Large intestine (tissue), 3 donors: ENCODE measurements around the gene KLHL29. TPM values are rescaled to one million over a fixed set of nuclear protein-coding genes. Genes with fewer than 3 reads are reported as not detected.

Experiments used
- DNase-seq, 2 donors: peaks; one replicate each; pipeline versions ENCODE4 v3.0.0 to v3.0.0-alpha.2; 2013
- H3K27ac ChIP-seq: one replicate; pipeline ENCODE4 v1.5.1; 2013; ENCODE audit warnings: low read length
- H3K27me3 ChIP-seq: 2 replicates; pipeline ENCODE4 v1.6.1; 2013; ENCODE audit warnings: low read length; ENCODE audit not compliant: control insufficient read depth, insufficient read depth
- H3K36me3 ChIP-seq: 2 replicates; pipeline ENCODE4 v1.6.1; 2013; ENCODE audit warnings: low read length; ENCODE audit not compliant: control insufficient read depth, insufficient read depth
- H3K4me1 ChIP-seq: one replicate; pipeline ENCODE4 v1.6.1; 2013; ENCODE audit warnings: low read length; ENCODE audit not compliant: control insufficient read depth, insufficient read depth
- H3K4me3 ChIP-seq: one replicate; pipeline ENCODE4 v1.5.1; 2013; ENCODE audit warnings: low read length
- H3K9me3 ChIP-seq: one replicate; pipeline ENCODE4 v1.6.1; 2013; ENCODE audit warnings: mild to moderate bottlenecking, low read depth, low read length, moderate library complexity; ENCODE audit not compliant: control insufficient read depth
- WGBS: methylation state at CpG from one replicate; pipeline ENCODE4 v1.1.5; 2013; ENCODE audit warnings: low lambda C conversion rate; ENCODE audit not compliant: insufficient coverage; 5-methylcytosine and 5-hydroxymethylcytosine counted together
- polyA plus RNA-seq: library from polyadenylated mRNA; unstranded; fragments of 120-200 nt; gene quantifications from one replicate; pipeline ENCODE4 v1.2.1, GENCODE V29; 2013

The KLHL29 gene
- polyA plus RNA-seq, 1 donor = 5.9 TPM

- H3K4me3 ChIP-seq = no peak overlapping the region
- no peaks in the 10 kb centered on the region for H3K4me1 ChIP-seq
- H3K27ac ChIP-seq = no peak overlapping the region
- peak; percentile 47 to 60 for DNase-seq
- peaks cover 4% of the 10 kb centered on the region for H3K27me3 ChIP-seq
- 100% methylated on average over 1 of the region's 22 CpGs for WGBS
- no peaks in the 10 kb centered on the region for H3K9me3 ChIP-seq
- no peaks in the 10 kb centered on the region for H3K36me3 ChIP-seq
Measured at GRCh38 chr2:23669413-23670244, 284.6 kb downstream of the KLHL29 start.

GRCh38 chr2:23670245-23670592 lies 285.2 kb downstream of the KLHL29 start:
- Histone ChIP-seq H3K4me3 (no peak overlapping the region), H3K27ac (no peak overlapping the region), H3K9me3 (no peaks in the 10 kb centered on the region), H3K4me1 (no peaks in the 10 kb centered on the region), H3K27me3 (no peaks in the 10 kb centered on the region), H3K36me3 (no peaks in the 10 kb centered on the region)
- no peak for DNase-seq
- no CpG with 5 or more reads among the region's 11 CpGs for WGBS

- Histone ChIP-seq H3K4me3 (no peak overlapping the region), H3K4me1 (no peaks in the 10 kb centered on the region), H3K27me3 (no peaks in the 10 kb centered on the region), H3K27ac (no peak overlapping the region), H3K36me3 (no peaks in the 10 kb centered on the region), H3K9me3 (no peaks in the 10 kb centered on the region)
- no peak for DNase-seq
- no CpG with 5 or more reads among the region's 6 CpGs for WGBS
Measured at GRCh38 chr2:23673082-23673481, 288.1 kb downstream of the KLHL29 start.

GRCh38 chr2:23673830-23674679 lies 289.1 kb downstream of the KLHL29 start:
- Histone ChIP-seq H3K9me3 (no peaks in the 10 kb centered on the region), H3K27me3 (no peaks in the 10 kb centered on the region), H3K27ac (no peak overlapping the region), H3K36me3 (no peaks in the 10 kb centered on the region), H3K4me1 (no peaks in the 10 kb centered on the region), H3K4me3 (no peak overlapping the region)
- WGBS = no CpG with 5 or more reads among the region's 12 CpGs
- DNase-seq = no peak

GRCh38 chr2:23675506-23675905 lies 290.5 kb downstream of the KLHL29 start:
- Histone ChIP-seq H3K36me3 (no peaks in the 10 kb centered on the region), H3K4me3 (no peak overlapping the region), H3K27ac (no peak overlapping the region), H3K27me3 (no peaks in the 10 kb centered on the region), H3K4me1 (no peaks in the 10 kb centered on the region), H3K9me3 (no peaks in the 10 kb centered on the region)
- no peak for DNase-seq
- WGBS = no CpG with 5 or more reads among the region's 7 CpGs

GRCh38 chr2:23677836-23678235 lies 292.9 kb downstream of the KLHL29 start:
- no peak for DNase-seq
- Histone ChIP-seq H3K4me1 (no peaks in the 10 kb centered on the region), H3K36me3 (no peaks in the 10 kb centered on the region), H3K27ac (no peak overlapping the region), H3K4me3 (no peak overlapping the region), H3K9me3 (no peaks in the 10 kb centered on the region), H3K27me3 (no peaks in the 10 kb centered on the region)
- no CpG with 5 or more reads among the region's 2 CpGs for WGBS

GRCh38 chr2:23679044-23679443 lies 294.1 kb downstream of the KLHL29 start:
- no peak for DNase-seq
- H3K27me3 ChIP-seq = no peaks in the 10 kb centered on the region
- WGBS = no CpG with 5 or more reads among the region's 1 CpG
- no peaks in the 10 kb centered on the region for H3K36me3 ChIP-seq
- H3K9me3 ChIP-seq = no peaks in the 10 kb centered on the region
- no peaks in the 10 kb centered on the region for H3K4me1 ChIP-seq
- H3K4me3 ChIP-seq = no peak overlapping the region
- no peak overlapping the region for H3K27ac ChIP-seq

GRCh38 chr2:23680951-23681350 lies 296.0 kb downstream of the KLHL29 start:
- WGBS = no CpG with 5 or more reads among the region's 8 CpGs

GRCh38 chr2:23681356-23682140 lies 296.6 kb downstream of the KLHL29 start:
- Histone ChIP-seq H3K27me3 (no peaks in the 10 kb centered on the region), H3K36me3 (no peaks in the 10 kb centered on the region), H3K27ac (no peak overlapping the region), H3K9me3 (no peaks in the 10 kb centered on the region), H3K4me1 (no peaks in the 10 kb centered on the region), H3K4me3 (no peak overlapping the region)
- no CpG with 5 or more reads among the region's 15 CpGs for WGBS
- no peak for DNase-seq

More at GRCh38 chr2:23680951-23681350, 296.0 kb downstream of the KLHL29 start:
- Histone ChIP-seq H3K9me3 (no peaks in the 10 kb centered on the region), H3K36me3 (no peaks in the 10 kb centered on the region), H3K27me3 (no peaks in the 10 kb centered on the region), H3K4me1 (no peaks in the 10 kb centered on the region), H3K4me3 (no peak overlapping the region), H3K27ac (no peak overlapping the region)
- no peak for DNase-seq

GRCh38 chr2:23682481-23682880 lies 297.5 kb downstream of the KLHL29 start:
- peaks cover 4% of the 10 kb centered on the region for H3K36me3 ChIP-seq
- no peak overlapping the region for H3K4me3 ChIP-seq
- no CpG with 5 or more reads among the region's 11 CpGs for WGBS

More at GRCh38 chr2:23682481-23682880, 297.5 kb downstream of the KLHL29 start:
- H3K27ac ChIP-seq = no peak overlapping the region
- no peak for DNase-seq
- H3K27me3 ChIP-seq = no peaks in the 10 kb centered on the region
- no peaks in the 10 kb centered on the region for H3K9me3 ChIP-seq
- H3K4me1 ChIP-seq = no peaks in the 10 kb centered on the region
